ENCODE measurements around the gene MMP19.

- TF ChIP-seq CTCF (conservative IDR thresholded peaks at IDR 0.05; ENCODE audit: low read depth, low read length) (no peak), EZH2 (IDR thresholded peaks at IDR 0.05; ENCODE audit: low read length, unreplicated experiment) (no peak), EZH2phosphoT487 (IDR thresholded peaks at IDR 0.05; ENCODE audit: borderline replicate concordance, low read length) (no peak)
Measured at GRCh38 chr12:55789171-55789570, 53.6 kb downstream of the MMP19 start.
